ENCODE results near the gene B4GAT1. TPM values are rescaled to one million over a fixed set of nuclear protein-coding genes. Genes with fewer than 3 reads are reported as not detected.
A peak's percentile ranks its signal among the peaks of the same experiment; 100 is the strongest.

The B4GAT1 gene
- total and polyA plus RNA-seq, 2 of the 13 experiments (the other 11 are each of a cell fraction or from before 2014, with no cell fraction given) = 40.4 to 109 TPM

DNA sequence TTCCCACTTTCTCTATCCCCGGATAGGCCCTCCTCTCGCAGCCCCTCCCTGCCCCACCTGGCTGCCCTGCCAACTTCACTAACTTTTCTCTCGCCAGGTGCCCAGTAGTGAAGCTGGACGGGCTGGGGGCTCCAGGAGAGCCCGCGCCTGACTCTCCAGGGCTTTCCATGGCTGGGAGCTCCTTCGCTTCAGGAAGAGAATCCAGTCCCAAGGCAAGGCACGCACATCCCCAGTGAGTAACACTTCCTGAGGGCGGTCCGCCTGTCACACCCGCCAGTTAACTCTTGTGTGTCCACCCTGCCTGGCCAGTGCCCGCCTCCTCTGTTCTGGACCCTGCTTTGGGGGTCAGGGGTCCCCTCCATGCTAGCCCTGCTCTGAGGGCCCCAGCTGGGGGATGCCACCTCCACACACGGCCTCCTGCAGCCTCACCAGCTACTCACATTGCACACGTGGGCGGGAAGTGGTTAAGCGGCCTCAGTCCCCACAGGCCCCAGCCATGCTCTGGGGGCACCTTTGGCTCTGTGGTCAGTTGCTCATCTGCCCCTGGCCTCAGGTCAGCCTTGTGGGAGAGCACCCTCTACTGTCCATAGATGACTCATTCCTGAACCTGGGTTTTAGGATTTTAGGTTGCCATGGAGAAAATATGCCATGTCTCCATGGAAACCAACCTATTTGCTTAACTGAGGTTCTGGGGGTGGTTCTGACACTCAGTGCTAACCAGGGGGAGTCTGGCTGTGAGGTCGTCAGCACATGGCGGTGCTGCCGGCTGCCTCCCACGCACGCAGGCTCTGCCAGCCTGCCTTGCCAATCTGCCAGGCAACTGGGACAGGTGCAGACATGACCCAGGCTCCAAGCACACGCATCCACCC, 11.0 kb downstream of the B4GAT1 start, which contains the start of gene RIN1 (continued):
- TF ChIP-seq, protein P1, sequence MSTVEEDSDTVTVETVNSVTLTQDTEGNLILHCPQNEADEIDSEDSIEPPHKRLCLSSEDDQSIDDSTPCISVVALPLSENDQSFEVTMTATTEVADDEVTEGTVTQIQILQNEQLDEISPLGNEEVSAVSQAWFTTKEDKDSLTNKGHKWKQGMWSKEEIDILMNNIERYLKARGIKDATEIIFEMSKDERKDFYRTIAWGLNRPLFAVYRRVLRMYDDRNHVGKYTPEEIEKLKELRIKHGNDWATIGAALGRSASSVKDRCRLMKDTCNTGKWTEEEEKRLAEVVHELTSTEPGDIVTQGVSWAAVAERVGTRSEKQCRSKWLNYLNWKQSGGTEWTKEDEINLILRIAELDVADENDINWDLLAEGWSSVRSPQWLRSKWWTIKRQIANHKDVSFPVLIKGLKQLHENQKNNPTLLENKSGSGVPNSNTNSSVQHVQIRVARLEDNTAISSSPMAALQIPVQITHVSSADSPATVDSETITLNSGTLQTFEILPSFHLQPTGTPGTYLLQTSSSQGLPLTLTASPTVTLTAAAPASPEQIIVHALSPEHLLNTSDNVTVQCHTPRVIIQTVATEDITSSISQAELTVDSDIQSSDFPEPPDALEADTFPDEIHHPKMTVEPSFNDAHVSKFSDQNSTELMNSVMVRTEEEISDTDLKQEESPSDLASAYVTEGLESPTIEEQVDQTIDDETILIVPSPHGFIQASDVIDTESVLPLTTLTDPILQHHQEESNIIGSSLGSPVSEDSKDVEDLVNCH (CRISPR knock-in tag; IDR thresholded peaks at IDR 0.05) = no peak
- peak; percentile 81 for TF ChIP-seq AGO1 (IDR thresholded peaks at IDR 0.05; ENCODE audit: low read depth, low read length, poor library complexity, severe bottlenecking)
- peak in 1 of 2 experiments; percentile 78; a peak in 3 of 4 replicates for TF ChIP-seq NR2F1 (CRISPR knock-in tag; IDR thresholded peaks at IDR 0.05)
- TF ChIP-seq ZNF143 (CRISPR knock-in tag; IDR thresholded peaks at IDR 0.05) = peak; percentile 59; the same call in 1 of the 2 replicates
- TF ChIP-seq, protein P2, sequence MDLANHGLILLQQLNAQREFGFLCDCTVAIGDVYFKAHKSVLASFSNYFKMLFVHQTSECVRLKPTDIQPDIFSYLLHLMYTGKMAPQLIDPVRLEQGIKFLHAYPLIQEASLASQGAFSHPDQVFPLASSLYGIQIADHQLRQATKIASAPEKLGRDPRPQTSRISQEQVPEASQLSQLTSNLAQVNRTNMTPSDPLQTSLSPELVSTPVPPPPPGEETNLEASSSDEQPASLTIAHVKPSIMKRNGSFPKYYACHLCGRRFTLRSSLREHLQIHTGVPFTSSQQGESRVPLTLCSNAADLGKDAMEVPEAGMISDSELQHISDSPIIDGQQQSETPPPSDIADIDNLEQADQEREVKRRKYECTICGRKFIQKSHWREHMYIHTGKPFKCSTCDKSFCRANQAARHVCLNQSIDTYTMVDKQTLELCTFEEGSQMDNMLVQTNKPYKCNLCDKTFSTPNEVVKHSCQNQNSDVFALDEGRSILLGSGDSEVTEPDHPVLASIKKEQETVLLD (CRISPR knock-in tag; IDR thresholded peaks at IDR 0.05; ENCODE audit: low read depth) = no peak
- 0 out of 2 replicates have a peak, but pooled peaks have one; percentile 37 for TF ChIP-seq FOSL1 (CRISPR knock-in tag; IDR thresholded peaks at IDR 0.05; ENCODE audit: borderline replicate concordance)
- TF ChIP-seq ZSCAN22 (CRISPR knock-in tag; IDR thresholded peaks at IDR 0.05) = no peak
- no peak; the same call in 1 of the 2 replicates for TF ChIP-seq ZNF367 (CRISPR knock-in tag; IDR thresholded peaks at IDR 0.05; ENCODE audit: borderline replicate concordance)
- TF ChIP-seq ATF7 (IDR thresholded peaks at IDR 0.05) = no peak
- TF ChIP-seq ATF7 (CRISPR knock-in tag; IDR thresholded peaks at IDR 0.05) = no peak
- TF ChIP-seq, protein P3, sequence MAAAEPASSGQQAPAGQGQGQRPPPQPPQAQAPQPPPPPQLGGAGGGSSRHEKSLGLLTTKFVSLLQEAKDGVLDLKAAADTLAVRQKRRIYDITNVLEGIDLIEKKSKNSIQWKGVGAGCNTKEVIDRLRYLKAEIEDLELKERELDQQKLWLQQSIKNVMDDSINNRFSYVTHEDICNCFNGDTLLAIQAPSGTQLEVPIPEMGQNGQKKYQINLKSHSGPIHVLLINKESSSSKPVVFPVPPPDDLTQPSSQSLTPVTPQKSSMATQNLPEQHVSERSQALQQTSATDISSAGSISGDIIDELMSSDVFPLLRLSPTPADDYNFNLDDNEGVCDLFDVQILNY (CRISPR knock-in tag; conservative IDR thresholded peaks at IDR 0.05) = no peak
- no peak for TF ChIP-seq NFE2L2 (IDR thresholded peaks at IDR 0.05; ENCODE audit: low read length)
- no peak for TF ChIP-seq FOXA1 (IDR thresholded peaks at IDR 0.05)
- TF ChIP-seq FOXA1 (CRISPR knock-in tag; IDR thresholded peaks at IDR 0.05) = no peak
- TF ChIP-seq MXI1 (IDR thresholded peaks at IDR 0.05; ENCODE audit: borderline replicate concordance, low read depth, low read length) = peak; percentile 90; the same call in 1 of the 3 replicates
- TF ChIP-seq MED8 (CRISPR knock-in tag; IDR thresholded peaks at IDR 0.05; ENCODE audit: insufficient replicate concordance) = no peak
- TF ChIP-seq ZNF562 (CRISPR knock-in tag; IDR thresholded peaks at IDR 0.05; ENCODE audit: borderline replicate concordance) = no peak
- TF ChIP-seq, protein P4, sequence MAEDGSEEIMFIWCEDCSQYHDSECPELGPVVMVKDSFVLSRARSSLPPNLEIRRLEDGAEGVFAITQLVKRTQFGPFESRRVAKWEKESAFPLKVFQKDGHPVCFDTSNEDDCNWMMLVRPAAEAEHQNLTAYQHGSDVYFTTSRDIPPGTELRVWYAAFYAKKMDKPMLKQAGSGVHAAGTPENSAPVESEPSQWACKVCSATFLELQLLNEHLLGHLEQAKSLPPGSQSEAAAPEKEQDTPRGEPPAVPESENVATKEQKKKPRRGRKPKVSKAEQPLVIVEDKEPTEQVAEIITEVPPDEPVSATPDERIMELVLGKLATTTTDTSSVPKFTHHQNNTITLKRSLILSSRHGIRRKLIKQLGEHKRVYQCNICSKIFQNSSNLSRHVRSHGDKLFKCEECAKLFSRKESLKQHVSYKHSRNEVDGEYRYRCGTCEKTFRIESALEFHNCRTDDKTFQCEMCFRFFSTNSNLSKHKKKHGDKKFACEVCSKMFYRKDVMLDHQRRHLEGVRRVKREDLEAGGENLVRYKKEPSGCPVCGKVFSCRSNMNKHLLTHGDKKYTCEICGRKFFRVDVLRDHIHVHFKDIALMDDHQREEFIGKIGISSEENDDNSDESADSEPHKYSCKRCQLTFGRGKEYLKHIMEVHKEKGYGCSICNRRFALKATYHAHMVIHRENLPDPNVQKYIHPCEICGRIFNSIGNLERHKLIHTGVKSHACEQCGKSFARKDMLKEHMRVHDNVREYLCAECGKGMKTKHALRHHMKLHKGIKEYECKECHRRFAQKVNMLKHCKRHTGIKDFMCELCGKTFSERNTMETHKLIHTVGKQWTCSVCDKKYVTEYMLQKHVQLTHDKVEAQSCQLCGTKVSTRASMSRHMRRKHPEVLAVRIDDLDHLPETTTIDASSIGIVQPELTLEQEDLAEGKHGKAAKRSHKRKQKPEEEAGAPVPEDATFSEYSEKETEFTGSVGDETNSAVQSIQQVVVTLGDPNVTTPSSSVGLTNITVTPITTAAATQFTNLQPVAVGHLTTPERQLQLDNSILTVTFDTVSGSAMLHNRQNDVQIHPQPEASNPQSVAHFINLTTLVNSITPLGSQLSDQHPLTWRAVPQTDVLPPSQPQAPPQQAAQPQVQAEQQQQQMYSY (CRISPR knock-in tag; IDR thresholded peaks at IDR 0.05) = no peak
- TF ChIP-seq, protein P5, sequence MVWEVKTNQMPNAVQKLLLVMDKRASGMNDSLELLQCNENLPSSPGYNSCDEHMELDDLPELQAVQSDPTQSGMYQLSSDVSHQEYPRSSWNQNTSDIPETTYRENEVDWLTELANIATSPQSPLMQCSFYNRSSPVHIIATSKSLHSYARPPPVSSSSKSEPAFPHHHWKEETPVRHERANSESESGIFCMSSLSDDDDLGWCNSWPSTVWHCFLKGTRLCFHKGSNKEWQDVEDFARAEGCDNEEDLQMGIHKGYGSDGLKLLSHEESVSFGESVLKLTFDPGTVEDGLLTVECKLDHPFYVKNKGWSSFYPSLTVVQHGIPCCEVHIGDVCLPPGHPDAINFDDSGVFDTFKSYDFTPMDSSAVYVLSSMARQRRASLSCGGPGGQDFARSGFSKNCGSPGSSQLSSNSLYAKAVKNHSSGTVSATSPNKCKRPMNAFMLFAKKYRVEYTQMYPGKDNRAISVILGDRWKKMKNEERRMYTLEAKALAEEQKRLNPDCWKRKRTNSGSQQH (CRISPR knock-in tag; IDR thresholded peaks at IDR 0.05; ENCODE audit: low read depth) = peak; percentile 79; the same call in 1 of the 2 replicates
